ENCODE measurements around the gene DPP3. TPM values are rescaled to one million over a fixed set of nuclear protein-coding genes. Genes with fewer than 3 reads are reported as not detected.
"Not testable (repeated sequence)": the region's sequence is repeated elsewhere in the genome, so short reads cannot be mapped to it uniquely, and the experiment has no call there.

DPP3 gene
- total RNA-seq, 4 donors from 2014 or later, result 11.5 to 35.3 (median 22.4) TPM

GRCh38 chr11:66457826-66458225 lies 22.4 kb upstream of the DPP3 start:
- no peak for ATAC-seq
- Histone ChIP-seq H3K27ac (no peak overlapping the region), H3K4me1 (no peaks in the 10 kb centered on the region), H3K27me3 (no peaks in the 10 kb centered on the region), H3K36me3 (no peaks in the 10 kb centered on the region), H3K4me3 (no peak overlapping the region), H3K9me3 (no peaks in the 10 kb centered on the region)
- WGBS, 2 donors (ENCODE audit: low coverage in 1 of 2), result 80 to 90% methylated on average over 2 to 6 of the region's 6 CpGs
- no peak for TF ChIP-seq POLR2A (IDR thresholded peaks at IDR 0.05)
- no peak for TF ChIP-seq CTCF (IDR thresholded peaks at IDR 0.05)
- TF ChIP-seq POLR2AphosphoS5 (IDR thresholded peaks at IDR 0.05), result no peak
- no peak for TF ChIP-seq EP300 (IDR thresholded peaks at IDR 0.05)

DNA sequence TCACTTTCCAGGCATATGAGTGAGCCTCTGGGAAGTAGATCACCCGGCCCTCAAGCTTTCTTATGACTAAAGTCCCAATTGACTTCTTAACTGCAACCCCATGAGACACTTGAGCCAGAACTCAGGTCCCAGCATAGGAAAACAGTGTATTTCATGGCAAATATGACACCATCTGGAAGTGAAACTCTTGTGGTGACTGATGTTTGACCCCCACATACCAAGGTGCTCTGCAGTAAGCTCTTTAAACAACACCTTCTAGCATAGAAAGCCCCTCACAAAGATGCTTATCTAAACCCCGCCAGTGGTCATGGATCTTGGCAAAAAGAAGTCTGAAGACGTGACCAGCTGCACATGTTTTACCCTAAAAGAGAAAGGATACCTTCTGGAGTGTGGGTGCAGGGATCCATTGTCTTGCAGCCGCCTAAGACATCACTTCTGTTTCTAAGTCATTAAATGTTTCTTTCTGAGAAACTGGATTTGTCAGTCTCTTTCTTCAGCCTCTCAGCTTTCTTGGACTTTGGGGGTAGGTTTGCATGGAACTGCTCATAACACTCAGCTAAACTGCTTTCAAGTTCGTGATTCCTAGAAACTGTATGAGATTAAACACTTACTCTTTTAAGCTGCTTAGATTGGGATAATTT lies 21.0 kb upstream of the DPP3 start:
- H3K9me3 ChIP-seq, result no peaks in the 10 kb centered on the region
- H3K4me3 ChIP-seq, result no peak overlapping the region
- H3K4me1 ChIP-seq, result no peaks in the 10 kb centered on the region
- ATAC-seq, result no peak
- TF ChIP-seq CTCF (IDR thresholded peaks at IDR 0.05) (no peak), EP300 (IDR thresholded peaks at IDR 0.05) (no peak), POLR2AphosphoS5 (IDR thresholded peaks at IDR 0.05) (no peak), POLR2A (IDR thresholded peaks at IDR 0.05) (no peak)
- H3K27me3 ChIP-seq, result no peaks in the 10 kb centered on the region
- H3K36me3 ChIP-seq, result no peaks in the 10 kb centered on the region
- H3K27ac ChIP-seq, result no peak overlapping the region
- WGBS, 2 donors (ENCODE audit: low coverage in 1 of 2), result 66 to 71% methylated on average over 4 to 5 of the region's 5 CpGs

DNA sequence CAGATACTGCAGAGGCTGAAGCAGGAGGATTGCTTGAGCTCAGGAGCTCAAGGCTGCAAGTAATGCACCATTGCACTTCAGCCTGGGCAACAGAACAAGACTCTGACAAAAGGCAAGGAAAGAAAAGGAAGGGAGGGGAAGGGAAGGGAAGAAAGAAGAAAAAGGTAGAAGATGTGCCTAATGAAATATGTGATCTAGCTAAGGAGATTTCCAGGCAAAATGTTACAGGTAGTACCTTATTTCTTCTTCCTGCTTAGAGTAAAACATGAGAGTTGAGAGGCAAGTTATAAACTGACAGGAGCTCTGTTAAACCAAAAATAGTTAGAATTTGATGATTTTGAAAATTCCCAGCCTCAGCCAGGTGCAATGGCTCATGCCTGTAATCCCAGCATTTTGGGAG lies 18.2 kb upstream of the DPP3 start:
- no peaks in the 10 kb centered on the region for H3K36me3 ChIP-seq
- no peak for TF ChIP-seq EP300 (IDR thresholded peaks at IDR 0.05)
- TF ChIP-seq POLR2A (IDR thresholded peaks at IDR 0.05), result no peak
- no peak for TF ChIP-seq CTCF (IDR thresholded peaks at IDR 0.05)
- no peak for TF ChIP-seq POLR2AphosphoS5 (IDR thresholded peaks at IDR 0.05)
- peaks cover 0 to 15% (median 5%) of the 10 kb centered on the region in 3 donors for H3K4me1 ChIP-seq
- H3K4me3 ChIP-seq, result no peak overlapping the region
- H3K27ac ChIP-seq, result no peak overlapping the region
- no peaks in the 10 kb centered on the region for H3K9me3 ChIP-seq
- no peak for ATAC-seq
- no peaks in the 10 kb centered on the region for H3K27me3 ChIP-seq

DNA sequence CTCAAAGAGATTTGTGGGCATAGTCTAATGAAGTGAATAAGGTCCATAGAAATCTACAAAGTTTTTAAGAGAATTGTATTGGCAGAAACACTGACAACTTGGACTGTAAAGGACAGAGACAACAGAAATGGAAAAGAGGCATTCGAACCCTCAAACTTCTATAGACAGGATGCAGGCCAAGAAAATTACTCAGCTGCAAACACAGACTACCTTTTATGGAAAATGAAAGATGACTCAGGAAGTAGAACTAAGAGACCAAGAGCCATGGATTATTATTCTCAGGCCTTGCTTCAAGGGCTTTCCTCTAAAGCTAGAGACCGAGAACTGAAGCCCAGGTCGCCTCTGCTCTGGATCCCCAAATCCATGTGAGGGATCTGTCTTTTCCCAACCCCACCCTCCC lies 17.3 kb upstream of the DPP3 start:
- no peaks in the 10 kb centered on the region for H3K9me3 ChIP-seq
- peaks cover 0 to 23% (median 12%) of the 10 kb centered on the region in 3 donors for H3K4me1 ChIP-seq
- H3K27me3 ChIP-seq, result no peaks in the 10 kb centered on the region
- no peaks in the 10 kb centered on the region for H3K36me3 ChIP-seq
- WGBS, 2 donors (ENCODE audit: low coverage in 1 of 2), result 92 to 100% methylated on average over 3 of the region's 3 CpGs
- H3K4me3 ChIP-seq, result no peak overlapping the region
- TF ChIP-seq EP300 (IDR thresholded peaks at IDR 0.05) (no peak), CTCF (IDR thresholded peaks at IDR 0.05) (no peak), POLR2AphosphoS5 (IDR thresholded peaks at IDR 0.05) (no peak), POLR2A (IDR thresholded peaks at IDR 0.05) (no peak)
- ATAC-seq, result no peak
- H3K27ac ChIP-seq, result no peak overlapping the region

GRCh38 chr11:66464116-66464515 lies 16.1 kb upstream of the DPP3 start:
- ATAC-seq, H3K27me3 ChIP-seq, H3K9me3 ChIP-seq, H3K27ac ChIP-seq, H3K36me3 ChIP-seq, H3K4me3 ChIP-seq: not testable (repeated sequence)
- WGBS, 2 donors (ENCODE audit: low coverage in 1 of 2), result 72 to 90% methylated on average over 2 to 5 of the region's 5 CpGs
- H3K4me1 ChIP-seq, result peaks cover 0 to 34% (median 15%) of the 10 kb centered on the region in 3 donors

Data from gastroesophageal sphincter (tissue), 4 donors.